Measurements from ENCODE around the gene PRKD2.

PRKD2 gene

DNA sequence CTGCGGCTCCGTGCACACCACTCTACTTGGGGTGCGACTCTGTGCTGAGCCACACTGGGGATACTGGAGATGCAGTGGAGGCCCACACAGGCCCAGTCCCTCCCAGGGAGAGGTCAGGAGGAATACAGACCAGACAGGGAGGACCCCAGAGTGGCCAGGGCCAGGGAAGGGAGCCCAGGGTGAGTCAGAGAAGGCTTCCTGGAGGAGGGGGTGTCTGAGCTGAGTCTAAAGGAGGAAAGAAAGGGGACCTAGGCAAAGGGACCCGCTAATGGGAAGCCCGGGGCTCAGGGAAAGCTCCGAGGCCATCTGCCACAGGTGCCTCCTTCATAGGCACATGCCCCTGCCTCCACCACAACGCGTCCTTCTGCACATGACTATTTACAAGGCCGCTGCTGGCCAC, 13.3 kb upstream of the PRKD2 start:
- Histone ChIP-seq H3K27ac (ENCODE audit: low read depth, low read length) (no peak overlapping the region), H3K4me1 (ENCODE audit: control insufficient read depth, insufficient read depth, low read length, unreplicated experiment) (peaks cover 27% of the 10 kb centered on the region), H3K36me3 (ENCODE audit: insufficient read depth, low read length) (0 out of 2 replicates have a peak, but pooled peaks cover 6% of the 10 kb centered on the region), H3K79me2 (ENCODE audit: control insufficient read depth, insufficient read depth, low read length, unreplicated experiment) (peaks cover 27% of the 10 kb centered on the region), H2AFZ (ENCODE audit: low read length, unreplicated experiment) (no peak overlapping the region), H3K27me3 (ENCODE audit: insufficient read depth, low read length) (no peaks in the 10 kb centered on the region), H3K4me3 (ENCODE audit: low read depth, low read length) (no peak overlapping the region)

DNA sequence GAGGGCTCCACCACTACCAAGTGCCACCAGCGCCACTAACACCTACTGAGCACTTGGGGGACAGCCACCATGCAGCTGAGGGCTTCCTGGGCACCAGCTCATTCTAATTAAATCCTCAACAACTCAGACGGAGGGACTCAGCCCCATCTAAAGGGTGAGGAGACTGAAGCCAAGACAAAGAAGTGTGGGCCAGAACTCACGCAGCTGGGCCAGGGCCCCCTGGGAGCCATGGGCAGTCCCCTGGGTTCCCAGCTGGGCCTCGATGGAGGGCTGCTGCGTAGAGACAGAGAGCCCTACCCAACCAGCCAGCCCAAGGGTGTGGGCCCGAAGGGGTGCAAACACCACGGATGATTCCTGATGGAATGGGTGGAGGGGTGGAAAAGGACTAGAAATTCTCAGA, 12.8 kb upstream of the PRKD2 start:
- Histone ChIP-seq H3K79me2 (ENCODE audit: control insufficient read depth, insufficient read depth, low read length, unreplicated experiment) (peaks cover 27% of the 10 kb centered on the region), H3K36me3 (ENCODE audit: insufficient read depth, low read length) (0 out of 2 replicates have a peak, but pooled peaks cover 6% of the 10 kb centered on the region), H3K4me1 (ENCODE audit: control insufficient read depth, insufficient read depth, low read length, unreplicated experiment) (peaks cover 27% of the 10 kb centered on the region), H3K27me3 (ENCODE audit: insufficient read depth, low read length) (no peaks in the 10 kb centered on the region), H2AFZ (ENCODE audit: low read length, unreplicated experiment) (no peak overlapping the region), H3K27ac (ENCODE audit: low read depth, low read length) (no peak overlapping the region), H3K4me3 (ENCODE audit: low read depth, low read length) (no peak overlapping the region)

DNA sequence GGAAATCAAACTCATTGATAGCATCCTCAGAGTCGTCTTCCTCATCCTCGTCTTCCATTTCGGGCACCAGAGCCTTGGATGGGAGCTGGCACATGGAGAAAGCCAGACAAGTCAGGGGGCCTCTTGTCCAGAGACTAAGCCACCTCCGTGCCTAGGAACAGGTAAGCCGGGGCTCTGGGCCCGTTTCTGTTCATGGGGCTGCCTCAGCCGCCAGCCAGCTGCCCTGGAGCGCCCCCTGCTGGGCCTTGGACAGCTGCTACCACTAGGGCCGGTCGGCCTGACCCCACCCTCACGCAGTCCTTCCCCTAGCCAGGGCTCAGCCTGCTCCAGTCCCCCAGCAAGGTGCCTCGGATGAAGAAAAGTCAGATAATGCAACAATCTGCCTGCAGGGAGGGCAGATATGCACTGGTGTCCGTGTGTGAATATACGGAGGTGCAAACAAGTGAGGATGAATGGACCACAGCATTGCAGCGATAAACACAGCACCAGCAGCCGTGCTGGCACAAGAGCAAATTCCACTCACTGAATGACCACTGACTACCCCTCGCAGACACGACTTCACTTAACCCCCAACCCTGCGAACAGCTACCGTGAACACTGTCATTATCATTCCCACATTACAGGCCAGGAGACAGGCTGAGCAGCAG, 11.9 kb upstream of the PRKD2 start:
- Histone ChIP-seq H3K27me3 (ENCODE audit: insufficient read depth, low read length) (no peaks in the 10 kb centered on the region), H3K4me3 (ENCODE audit: low read depth, low read length) (no peak overlapping the region), H3K27ac (ENCODE audit: low read depth, low read length) (no peak overlapping the region), H3K79me2 (ENCODE audit: control insufficient read depth, insufficient read depth, low read length, unreplicated experiment) (peaks cover 21% of the 10 kb centered on the region), H2AFZ (ENCODE audit: low read length, unreplicated experiment) (no peak overlapping the region), H3K36me3 (ENCODE audit: insufficient read depth, low read length) (0 out of 2 replicates have a peak, but pooled peaks cover 3% of the 10 kb centered on the region), H3K4me1 (ENCODE audit: control insufficient read depth, insufficient read depth, low read length, unreplicated experiment) (peaks cover 24% of the 10 kb centered on the region)

DNA sequence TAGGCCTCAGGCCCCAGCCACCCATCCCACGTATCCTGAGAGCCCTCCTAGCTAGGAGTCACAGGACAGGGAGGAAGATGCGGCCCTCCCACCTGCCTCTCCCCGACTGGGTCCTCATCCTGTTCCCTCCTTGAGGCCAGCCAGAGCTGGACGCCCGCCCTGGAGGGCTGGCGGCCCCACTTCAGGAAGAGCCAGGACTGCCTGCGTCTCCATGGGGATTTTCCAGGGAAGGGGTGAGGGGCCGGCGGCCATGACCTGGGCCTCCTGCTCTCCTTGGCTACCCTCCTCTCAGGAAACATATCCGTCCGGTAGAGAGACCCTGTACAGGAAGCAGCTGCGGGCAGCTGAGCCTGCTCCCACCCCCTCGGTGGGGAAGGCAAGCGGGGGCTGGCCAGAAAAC, 11.3 kb upstream of the PRKD2 start:
- H3K27ac ChIP-seq (ENCODE audit: low read depth, low read length): no peak overlapping the region
- peaks cover 19% of the 10 kb centered on the region for H3K4me1 ChIP-seq (ENCODE audit: control insufficient read depth, insufficient read depth, low read length, unreplicated experiment)
- H3K36me3 ChIP-seq (ENCODE audit: insufficient read depth, low read length): 0 out of 2 replicates have a peak, but pooled peaks cover 3% of the 10 kb centered on the region
- H3K4me3 ChIP-seq (ENCODE audit: low read depth, low read length): no peak overlapping the region
- H3K79me2 ChIP-seq (ENCODE audit: control insufficient read depth, insufficient read depth, low read length, unreplicated experiment): peaks cover 15% of the 10 kb centered on the region
- H2AFZ ChIP-seq (ENCODE audit: low read length, unreplicated experiment): no peak overlapping the region
- H3K27me3 ChIP-seq (ENCODE audit: insufficient read depth, low read length): no peaks in the 10 kb centered on the region

DNA sequence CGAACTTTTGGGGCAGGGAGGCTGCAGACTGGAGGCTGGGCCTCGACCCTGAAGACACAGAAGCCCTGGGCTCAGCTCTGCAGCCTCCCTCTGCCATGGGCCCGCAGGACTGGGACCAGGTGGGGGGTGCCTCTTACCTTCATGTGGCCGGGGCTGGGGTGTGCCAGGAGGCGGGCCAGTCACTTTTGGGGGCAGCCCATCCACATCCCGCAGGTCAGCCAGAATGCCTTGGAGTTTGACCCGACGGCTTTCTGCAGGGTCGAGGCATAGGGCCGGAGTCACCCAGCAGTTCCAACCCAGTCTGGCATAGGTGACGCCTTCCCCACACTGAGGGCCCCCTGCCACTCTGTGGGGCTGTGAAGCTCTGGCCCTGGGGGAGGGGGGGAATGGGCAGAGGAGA, 10.8 kb upstream of the PRKD2 start:
- peaks cover 11% of the 10 kb centered on the region for H3K79me2 ChIP-seq (ENCODE audit: control insufficient read depth, insufficient read depth, low read length, unreplicated experiment)
- H2AFZ ChIP-seq (ENCODE audit: low read length, unreplicated experiment): no peak overlapping the region
- H3K4me3 ChIP-seq (ENCODE audit: low read depth, low read length): no peak overlapping the region
- peaks cover 19% of the 10 kb centered on the region for H3K4me1 ChIP-seq (ENCODE audit: control insufficient read depth, insufficient read depth, low read length, unreplicated experiment)
- 0 out of 2 replicates have a peak, but pooled peaks cover 3% of the 10 kb centered on the region for H3K36me3 ChIP-seq (ENCODE audit: insufficient read depth, low read length)
- no peak overlapping the region for H3K27ac ChIP-seq (ENCODE audit: low read depth, low read length)
- H3K27me3 ChIP-seq (ENCODE audit: insufficient read depth, low read length): no peaks in the 10 kb centered on the region

DNA sequence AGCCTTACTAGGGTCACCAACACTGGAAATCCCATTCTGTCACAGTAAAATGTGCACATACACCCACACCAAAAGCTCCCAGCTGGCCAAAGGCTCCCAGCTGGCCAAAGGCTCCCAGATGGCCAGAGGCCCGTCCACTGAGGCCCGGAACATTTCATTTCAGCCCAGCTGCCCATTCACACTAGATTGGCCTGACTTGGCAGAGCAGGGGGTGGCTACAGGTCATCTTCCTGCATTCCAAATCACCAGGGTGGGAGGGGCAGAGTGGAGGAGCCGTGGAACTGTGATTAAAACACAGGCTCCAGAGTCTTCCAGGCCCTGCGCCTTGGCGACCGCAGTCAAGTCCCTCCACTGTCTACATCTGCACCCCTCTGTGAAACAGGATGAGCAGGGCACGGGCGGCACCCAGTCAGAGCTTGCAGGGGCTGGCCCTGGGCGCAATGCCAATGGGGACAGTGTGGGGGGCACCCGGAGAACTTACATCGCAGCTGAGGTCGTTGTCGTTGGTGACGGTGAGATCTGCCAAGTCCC, 10.1 kb upstream of the PRKD2 start:
- H3K79me2 ChIP-seq (ENCODE audit: control insufficient read depth, insufficient read depth, low read length, unreplicated experiment): peaks cover 11% of the 10 kb centered on the region
- 0 out of 2 replicates have a peak, but pooled peaks cover 3% of the 10 kb centered on the region for H3K36me3 ChIP-seq (ENCODE audit: insufficient read depth, low read length)
- H2AFZ ChIP-seq (ENCODE audit: low read length, unreplicated experiment): no peak overlapping the region
- peaks cover 17% of the 10 kb centered on the region for H3K4me1 ChIP-seq (ENCODE audit: control insufficient read depth, insufficient read depth, low read length, unreplicated experiment)
- no peaks in the 10 kb centered on the region for H3K27me3 ChIP-seq (ENCODE audit: insufficient read depth, low read length)
- H3K4me3 ChIP-seq (ENCODE audit: low read depth, low read length): no peak overlapping the region
- H3K27ac ChIP-seq (ENCODE audit: low read depth, low read length): no peak overlapping the region

DNA sequence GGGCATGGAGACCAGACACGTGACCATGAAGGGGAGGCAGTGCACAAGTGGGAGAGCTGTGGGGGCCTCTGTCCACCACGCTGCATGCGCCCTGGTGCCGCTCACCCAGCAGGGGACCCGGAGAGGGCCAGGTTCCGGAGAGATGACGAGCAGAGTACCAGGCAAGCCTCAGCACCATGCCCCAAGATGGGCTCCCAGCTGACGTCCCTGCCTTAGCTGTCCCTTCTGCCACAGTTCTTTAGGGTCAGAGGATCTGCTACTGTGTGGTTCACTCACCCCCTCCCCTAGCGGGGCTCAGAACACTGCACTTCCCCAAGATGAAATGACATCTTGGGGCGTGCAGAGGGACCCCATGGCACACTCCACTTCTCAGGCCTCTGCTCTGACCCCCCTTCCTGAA, 9.6 kb upstream of the PRKD2 start:
- no peak overlapping the region for H3K4me3 ChIP-seq (ENCODE audit: low read depth, low read length)
- H2AFZ ChIP-seq (ENCODE audit: low read length, unreplicated experiment): no peak overlapping the region
- H3K27ac ChIP-seq (ENCODE audit: low read depth, low read length): no peak overlapping the region
- H3K27me3 ChIP-seq (ENCODE audit: insufficient read depth, low read length): no peaks in the 10 kb centered on the region
- 0 out of 2 replicates have a peak, but pooled peaks cover 3% of the 10 kb centered on the region for H3K36me3 ChIP-seq (ENCODE audit: insufficient read depth, low read length)
- H3K79me2 ChIP-seq (ENCODE audit: control insufficient read depth, insufficient read depth, low read length, unreplicated experiment): peaks cover 11% of the 10 kb centered on the region
- peaks cover 12% of the 10 kb centered on the region for H3K4me1 ChIP-seq (ENCODE audit: control insufficient read depth, insufficient read depth, low read length, unreplicated experiment)

DNA sequence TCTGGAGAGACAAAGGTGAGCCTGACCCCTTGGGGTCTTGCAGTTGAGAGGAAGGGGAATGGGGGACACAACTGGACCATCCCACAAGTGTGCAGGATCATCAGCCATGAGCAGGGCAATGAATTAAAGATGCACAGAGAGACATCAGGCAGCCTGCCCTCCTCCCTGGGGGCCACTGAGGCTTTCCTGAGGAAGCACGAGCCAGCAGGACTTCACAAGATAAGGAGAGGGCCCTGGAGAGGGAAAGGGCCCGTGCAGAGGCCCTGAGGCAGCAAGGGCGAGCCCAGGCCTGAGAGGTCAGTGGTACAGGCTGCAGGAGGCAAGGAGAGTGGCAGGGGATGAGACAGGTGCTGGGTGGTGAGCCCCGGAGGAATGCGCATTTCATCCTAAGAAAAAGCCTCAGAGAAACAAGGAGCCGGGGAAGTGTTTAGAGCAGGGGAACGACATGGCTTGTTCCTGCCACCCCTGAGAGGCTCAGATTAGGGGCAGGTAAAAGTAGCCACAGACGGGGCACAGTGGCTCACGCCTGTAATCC, 9.0 kb upstream of the PRKD2 start:
- H3K4me1 ChIP-seq (ENCODE audit: control insufficient read depth, insufficient read depth, low read length, unreplicated experiment): peaks cover 6% of the 10 kb centered on the region
- H3K27ac ChIP-seq (ENCODE audit: low read depth, low read length): no peak overlapping the region
- 0 out of 2 replicates have a peak, but pooled peaks cover 3% of the 10 kb centered on the region for H3K36me3 ChIP-seq (ENCODE audit: insufficient read depth, low read length)
- no peaks in the 10 kb centered on the region for H3K27me3 ChIP-seq (ENCODE audit: insufficient read depth, low read length)
- no peak overlapping the region for H3K4me3 ChIP-seq (ENCODE audit: low read depth, low read length)
- peaks cover 11% of the 10 kb centered on the region for H3K79me2 ChIP-seq (ENCODE audit: control insufficient read depth, insufficient read depth, low read length, unreplicated experiment)
- no peak overlapping the region for H2AFZ ChIP-seq (ENCODE audit: low read length, unreplicated experiment)

DNA sequence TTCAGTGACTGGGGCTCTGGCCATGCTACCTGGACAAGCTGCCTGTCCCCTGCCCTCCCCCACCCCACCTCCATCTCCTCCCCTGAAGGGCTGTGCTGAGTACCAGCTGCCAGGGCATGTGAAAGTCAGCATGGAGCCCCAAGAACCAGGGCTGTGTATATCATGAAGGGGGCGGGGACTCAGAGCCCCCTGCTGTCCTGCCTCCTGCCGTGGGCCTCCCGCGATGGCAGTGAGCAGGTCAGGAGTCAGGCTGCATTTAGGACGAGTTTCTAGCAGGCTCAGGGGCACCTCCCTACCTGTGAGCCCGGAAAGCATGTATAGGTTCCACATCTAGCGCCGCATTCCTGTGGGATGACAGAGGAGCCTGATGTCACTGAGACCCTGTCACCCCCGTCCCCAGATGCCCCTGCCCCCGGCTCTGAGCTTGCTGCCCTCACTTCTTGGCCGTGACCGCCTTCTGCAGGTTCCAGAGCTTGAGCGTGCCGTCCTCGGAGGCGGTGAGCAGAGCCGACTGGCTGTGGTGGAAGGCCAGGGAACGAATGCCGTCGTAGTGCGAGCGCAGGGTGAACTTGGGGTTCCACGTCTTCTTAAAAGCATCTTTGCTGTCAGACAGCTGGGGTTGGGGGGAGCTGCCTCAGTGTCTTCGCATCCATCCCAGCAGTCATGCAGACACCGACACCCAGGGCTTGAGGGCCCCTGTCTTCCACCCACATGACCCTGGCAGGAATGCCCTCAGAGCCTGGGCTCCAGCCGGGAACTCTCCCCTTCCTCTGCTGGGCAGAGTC, 8.3 kb upstream of the PRKD2 start:
- Histone ChIP-seq H2AFZ (ENCODE audit: low read length, unreplicated experiment) (no peak overlapping the region), H3K4me3 (ENCODE audit: low read depth, low read length) (no peak overlapping the region), H3K36me3 (ENCODE audit: insufficient read depth, low read length) (0 out of 2 replicates have a peak, but pooled peaks cover 3% of the 10 kb centered on the region), H3K79me2 (ENCODE audit: control insufficient read depth, insufficient read depth, low read length, unreplicated experiment) (peaks cover 9% of the 10 kb centered on the region), H3K27me3 (ENCODE audit: insufficient read depth, low read length) (no peaks in the 10 kb centered on the region), H3K4me1 (ENCODE audit: control insufficient read depth, insufficient read depth, low read length, unreplicated experiment) (no peaks in the 10 kb centered on the region), H3K27ac (ENCODE audit: low read depth, low read length) (no peak overlapping the region)

DNA sequence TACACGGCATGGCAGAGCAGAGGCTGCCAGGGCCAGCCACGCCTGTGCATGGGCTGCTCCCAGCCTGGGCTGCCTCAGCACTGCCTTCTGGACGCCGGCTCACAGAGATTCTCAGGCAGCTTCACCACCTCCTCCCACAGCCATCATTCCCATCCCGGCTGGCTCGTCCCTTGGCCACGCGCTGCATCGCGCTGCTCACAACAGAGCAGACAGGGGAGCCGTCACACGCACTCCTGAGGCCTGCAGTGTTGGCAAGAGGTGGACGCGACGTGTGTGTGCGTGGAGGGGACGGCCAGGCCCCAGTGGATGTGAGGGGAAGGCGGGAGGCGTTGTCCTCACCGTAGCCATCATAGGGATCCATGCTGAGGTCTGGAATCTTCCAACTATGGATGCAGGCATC, 7.6 kb upstream of the PRKD2 start:
- no peak overlapping the region for H3K4me3 ChIP-seq (ENCODE audit: low read depth, low read length)
- 0 out of 2 replicates have a peak, but pooled peaks cover 3% of the 10 kb centered on the region for H3K36me3 ChIP-seq (ENCODE audit: insufficient read depth, low read length)
- H3K79me2 ChIP-seq (ENCODE audit: control insufficient read depth, insufficient read depth, low read length, unreplicated experiment): peaks cover 8% of the 10 kb centered on the region
- H2AFZ ChIP-seq (ENCODE audit: low read length, unreplicated experiment): no peak overlapping the region
- no peaks in the 10 kb centered on the region for H3K4me1 ChIP-seq (ENCODE audit: control insufficient read depth, insufficient read depth, low read length, unreplicated experiment)
- H3K27me3 ChIP-seq (ENCODE audit: insufficient read depth, low read length): no peaks in the 10 kb centered on the region
- no peak overlapping the region for H3K27ac ChIP-seq (ENCODE audit: low read depth, low read length)

Measured in ACC112 (cell line).